ENCODE data around the gene SHANK3. TPM values are rescaled to one million over a fixed set of nuclear protein-coding genes. Genes with fewer than 3 reads are reported as not detected.

SHANK3 gene
- total and polyA plus RNA-seq, 2 donors from 2014 or later = 8.8 to 40.5 TPM

- Histone ChIP-seq H3K9ac (ENCODE audit: low read length in 3 of 3) (no peak overlapping the region), H3K9me3 (ENCODE audit: control insufficient read depth in 2 of 3, insufficient read depth in 1 of 3, low read length in 3 of 3) (no peaks in the 10 kb centered on the region), H3K27me3 (ENCODE audit: control insufficient read depth, insufficient read depth, low read length) (no peaks in the 10 kb centered on the region), H3K36me3 (ENCODE audit: control insufficient read depth in 2 of 3, insufficient read depth in 3 of 3, low read length in 3 of 3) (peaks cover 0 to 5% (median 0%) of the 10 kb centered on the region in 3 donors), H3K4me1 (ENCODE audit: control insufficient read depth in 2 of 3, insufficient read depth in 2 of 3, low read depth in 1 of 3, low read length in 3 of 3) (no peaks in the 10 kb centered on the region), H3K27ac (ENCODE audit: low read depth in 2 of 2, low read length in 2 of 2) (no peak overlapping the region), H3K4me3 (ENCODE audit: low read length in 3 of 3) (no peak overlapping the region)
- TF ChIP-seq CTCF (IDR thresholded peaks at IDR 0.05; ENCODE audit: borderline replicate concordance, extremely low read depth, insufficient read depth) = no peak
- DNase-seq (peak in 2 of 5 donors; percentile 22 to 52), FAIRE-seq (no peak)
- intact Hi-C loops (cut with DNase I) = no loop called here
Measured at GRCh38 chr22:50711446-50712340, 39.1 kb downstream of the SHANK3 start.

- Histone ChIP-seq H3K27ac (ENCODE audit: low read depth in 2 of 2, low read length in 2 of 2) (no peak overlapping the region), H3K27me3 (ENCODE audit: control insufficient read depth, insufficient read depth, low read length) (no peaks in the 10 kb centered on the region), H3K4me1 (ENCODE audit: control insufficient read depth in 2 of 3, insufficient read depth in 2 of 3, low read depth in 1 of 3, low read length in 3 of 3) (no peaks in the 10 kb centered on the region), H3K9me3 (ENCODE audit: control insufficient read depth in 2 of 3, insufficient read depth in 1 of 3, low read length in 3 of 3) (no peaks in the 10 kb centered on the region), H3K36me3 (ENCODE audit: control insufficient read depth in 2 of 3, insufficient read depth in 3 of 3, low read length in 3 of 3) (peaks cover 0 to 7% (median 0%) of the 10 kb centered on the region in 3 donors), H3K4me3 (ENCODE audit: low read length in 3 of 3) (no peak overlapping the region), H3K9ac (ENCODE audit: low read length in 3 of 3) (no peak overlapping the region)
- TF ChIP-seq CTCF (IDR thresholded peaks at IDR 0.05; ENCODE audit: borderline replicate concordance, extremely low read depth, insufficient read depth) = no peak
- FAIRE-seq (no peak), DNase-seq (peak in 1 of 5 donors; percentile 26)
- intact Hi-C loops (cut with DNase I) = no loop called here
Measured at GRCh38 chr22:50712341-50713007, 39.9 kb downstream of the SHANK3 start.

- DNase-seq (peak in 2 of 5 donors; percentile 11 to 58), FAIRE-seq (no peak)
- Histone ChIP-seq H3K27me3 (ENCODE audit: control insufficient read depth, insufficient read depth, low read length) (no peaks in the 10 kb centered on the region), H3K4me3 (ENCODE audit: low read length in 3 of 3) (no peak overlapping the region), H3K27ac (ENCODE audit: low read depth in 2 of 2, low read length in 2 of 2) (no peak overlapping the region), H3K9me3 (ENCODE audit: control insufficient read depth in 2 of 3, insufficient read depth in 1 of 3, low read length in 3 of 3) (no peaks in the 10 kb centered on the region), H3K9ac (ENCODE audit: low read length in 3 of 3) (no peak overlapping the region), H3K4me1 (ENCODE audit: control insufficient read depth in 2 of 3, insufficient read depth in 2 of 3, low read depth in 1 of 3, low read length in 3 of 3) (no peaks in the 10 kb centered on the region), H3K36me3 (ENCODE audit: control insufficient read depth in 2 of 3, insufficient read depth in 3 of 3, low read length in 3 of 3) (peaks cover 0 to 7% (median 0%) of the 10 kb centered on the region in 3 donors)
- intact Hi-C loops (cut with DNase I) = no loop called here
- TF ChIP-seq CTCF (IDR thresholded peaks at IDR 0.05; ENCODE audit: borderline replicate concordance, extremely low read depth, insufficient read depth) = no peak
Measured at GRCh38 chr22:50713008-50713385, 40.4 kb downstream of the SHANK3 start.

All from kidney (tissue), 14 donors.